ENCODE data around the gene SLC5A11.

The SLC5A11 gene

GRCh38 chr16:24873028-24873427, 27.3 kb downstream of the SLC5A11 start:
- TF ChIP-seq ZNF565 (CRISPR knock-in tag; conservative IDR thresholded peaks at IDR 0.05; ENCODE audit: low read depth) (no peak), PPARA (CRISPR knock-in tag; IDR thresholded peaks at IDR 0.05; ENCODE audit: borderline replicate concordance) (no peak), TSHZ2 (CRISPR knock-in tag; IDR thresholded peaks at IDR 0.05) (no peak), BACH2 (CRISPR knock-in tag; IDR thresholded peaks at IDR 0.05; ENCODE audit: borderline replicate concordance) (no peak), ZNF8 (CRISPR knock-in tag; IDR thresholded peaks at IDR 0.05) (no peak), GLIS3 (CRISPR knock-in tag; IDR thresholded peaks at IDR 0.05) (no peak)
- ATAC-seq = no peak

- TF ChIP-seq CSDC2 (CRISPR knock-in tag; IDR thresholded peaks at IDR 0.05) (no peak), CSRNP3 (CRISPR knock-in tag; IDR thresholded peaks at IDR 0.05) (no peak)
- ATAC-seq = no peak
These were observed 29.7 kb downstream of the SLC5A11 start for GRCh38 chr16:24875466-24875865.

GRCh38 chr16:24876231-24876630, 30.5 kb downstream of the SLC5A11 start:
- TF ChIP-seq ISL1 (CRISPR knock-in tag; IDR thresholded peaks at IDR 0.05) (no peak), BACH2 (CRISPR knock-in tag; IDR thresholded peaks at IDR 0.05; ENCODE audit: borderline replicate concordance) (no peak), SNAI2 (CRISPR knock-in tag; IDR thresholded peaks at IDR 0.05) (no peak), ZNF70 (CRISPR knock-in tag; IDR thresholded peaks at IDR 0.05) (no peak), OSR1 (CRISPR knock-in tag; IDR thresholded peaks at IDR 0.05) (no peak), ESRRG (CRISPR knock-in tag; IDR thresholded peaks at IDR 0.05) (no peak), TOX (CRISPR knock-in tag; IDR thresholded peaks at IDR 0.05; ENCODE audit: borderline replicate concordance) (no peak), ARNTL (CRISPR knock-in tag; IDR thresholded peaks at IDR 0.05; ENCODE audit: borderline replicate concordance, low read depth) (no peak), ZNF8 (CRISPR knock-in tag; IDR thresholded peaks at IDR 0.05) (no peak), RARB (CRISPR knock-in tag; IDR thresholded peaks at IDR 0.05) (no peak)
- TF ChIP-seq, protein P1, sequence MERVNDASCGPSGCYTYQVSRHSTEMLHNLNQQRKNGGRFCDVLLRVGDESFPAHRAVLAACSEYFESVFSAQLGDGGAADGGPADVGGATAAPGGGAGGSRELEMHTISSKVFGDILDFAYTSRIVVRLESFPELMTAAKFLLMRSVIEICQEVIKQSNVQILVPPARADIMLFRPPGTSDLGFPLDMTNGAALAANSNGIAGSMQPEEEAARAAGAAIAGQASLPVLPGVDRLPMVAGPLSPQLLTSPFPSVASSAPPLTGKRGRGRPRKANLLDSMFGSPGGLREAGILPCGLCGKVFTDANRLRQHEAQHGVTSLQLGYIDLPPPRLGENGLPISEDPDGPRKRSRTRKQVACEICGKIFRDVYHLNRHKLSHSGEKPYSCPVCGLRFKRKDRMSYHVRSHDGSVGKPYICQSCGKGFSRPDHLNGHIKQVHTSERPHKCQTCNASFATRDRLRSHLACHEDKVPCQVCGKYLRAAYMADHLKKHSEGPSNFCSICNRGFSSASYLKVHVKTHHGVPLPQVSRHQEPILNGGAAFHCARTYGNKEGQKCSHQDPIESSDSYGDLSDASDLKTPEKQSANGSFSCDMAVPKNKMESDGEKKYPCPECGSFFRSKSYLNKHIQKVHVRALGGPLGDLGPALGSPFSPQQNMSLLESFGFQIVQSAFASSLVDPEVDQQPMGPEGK (CRISPR knock-in tag; IDR thresholded peaks at IDR 0.05; ENCODE audit: borderline replicate concordance) = no peak
- TF ChIP-seq, protein P2, sequence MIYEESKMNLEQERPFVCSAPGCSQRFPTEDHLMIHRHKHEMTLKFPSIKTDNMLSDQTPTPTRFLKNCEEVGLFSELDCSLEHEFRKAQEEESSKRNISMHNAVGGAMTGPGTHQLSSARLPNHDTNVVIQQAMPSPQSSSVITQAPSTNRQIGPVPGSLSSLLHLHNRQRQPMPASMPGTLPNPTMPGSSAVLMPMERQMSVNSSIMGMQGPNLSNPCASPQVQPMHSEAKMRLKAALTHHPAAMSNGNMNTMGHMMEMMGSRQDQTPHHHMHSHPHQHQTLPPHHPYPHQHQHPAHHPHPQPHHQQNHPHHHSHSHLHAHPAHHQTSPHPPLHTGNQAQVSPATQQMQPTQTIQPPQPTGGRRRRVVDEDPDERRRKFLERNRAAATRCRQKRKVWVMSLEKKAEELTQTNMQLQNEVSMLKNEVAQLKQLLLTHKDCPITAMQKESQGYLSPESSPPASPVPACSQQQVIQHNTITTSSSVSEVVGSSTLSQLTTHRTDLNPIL (CRISPR knock-in tag; IDR thresholded peaks at IDR 0.05; ENCODE audit: low read depth) = no peak
- ATAC-seq = no peak

DNA sequence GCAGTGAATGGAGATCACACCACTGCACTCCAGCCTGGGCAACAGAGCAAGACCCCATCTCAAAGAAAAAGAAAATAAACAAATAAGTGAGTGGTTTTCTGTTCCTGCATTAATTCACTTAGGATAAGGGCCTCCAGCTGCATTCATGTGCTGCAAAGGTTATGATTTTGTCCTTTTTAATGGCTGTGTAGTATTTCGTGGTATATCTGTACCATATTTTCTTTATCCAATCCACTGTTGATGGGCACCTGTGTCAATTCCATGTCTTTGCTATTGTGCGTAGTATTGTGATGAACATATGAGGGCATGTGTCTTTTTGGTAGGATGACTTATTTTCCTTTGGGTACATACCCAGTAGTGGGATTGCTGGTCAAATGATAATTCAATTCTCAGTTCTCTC, 33.9 kb downstream of the SLC5A11 start:
- no peak for ATAC-seq
- no peak for TF ChIP-seq GLIS3 (CRISPR knock-in tag; IDR thresholded peaks at IDR 0.05)
- TF ChIP-seq CSDC2 (CRISPR knock-in tag; IDR thresholded peaks at IDR 0.05) = no peak
- no peak for TF ChIP-seq ZNF8 (CRISPR knock-in tag; IDR thresholded peaks at IDR 0.05)
- TF ChIP-seq BACH2 (CRISPR knock-in tag; IDR thresholded peaks at IDR 0.05; ENCODE audit: borderline replicate concordance) = no peak
- TF ChIP-seq, protein P3, sequence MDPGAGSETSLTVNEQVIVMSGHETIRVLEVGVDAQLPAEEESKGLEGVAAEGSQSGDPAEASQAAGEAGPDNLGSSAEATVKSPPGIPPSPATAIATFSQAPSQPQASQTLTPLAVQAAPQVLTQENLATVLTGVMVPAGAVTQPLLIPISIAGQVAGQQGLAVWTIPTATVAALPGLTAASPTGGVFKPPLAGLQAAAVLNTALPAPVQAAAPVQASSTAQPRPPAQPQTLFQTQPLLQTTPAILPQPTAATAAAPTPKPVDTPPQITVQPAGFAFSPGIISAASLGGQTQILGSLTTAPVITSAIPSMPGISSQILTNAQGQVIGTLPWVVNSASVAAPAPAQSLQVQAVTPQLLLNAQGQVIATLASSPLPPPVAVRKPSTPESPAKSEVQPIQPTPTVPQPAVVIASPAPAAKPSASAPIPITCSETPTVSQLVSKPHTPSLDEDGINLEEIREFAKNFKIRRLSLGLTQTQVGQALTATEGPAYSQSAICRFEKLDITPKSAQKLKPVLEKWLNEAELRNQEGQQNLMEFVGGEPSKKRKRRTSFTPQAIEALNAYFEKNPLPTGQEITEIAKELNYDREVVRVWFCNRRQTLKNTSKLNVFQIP (CRISPR knock-in tag; IDR thresholded peaks at IDR 0.05; ENCODE audit: borderline replicate concordance, low read depth) = no peak
- TF ChIP-seq TCF4 (CRISPR knock-in tag; IDR thresholded peaks at IDR 0.05; ENCODE audit: borderline replicate concordance) = no peak
- no peak for TF ChIP-seq SNAI2 (CRISPR knock-in tag; IDR thresholded peaks at IDR 0.05)
